DOHH2 (cell line): ENCODE results near the gene AOC1.
"Not testable (repeated sequence)": the region's sequence is repeated elsewhere in the genome, so short reads cannot be mapped to it uniquely, and the experiment has no call there.

Experiments
- EZH2phosphoT487 ChIP-seq: fragments of 200-600 bp; sonication (generic); IDR thresholded peaks from 2 replicates; pipeline ENCODE4 v1.6.1; 2017; ENCODE audit warnings: borderline replicate concordance, mild to moderate bottlenecking, antibody characterized with exemption, low read length, moderate library complexity, mixed read lengths
- TF ChIP-seq, protein P1 (sequence below): fragments of 200-600 bp; sonication (generic); IDR thresholded peaks from one replicate; pipeline ENCODE4 v1.5.1; 2014; ENCODE audit warnings: antibody characterized with exemption, mild to moderate bottlenecking, low read depth, low read length; ENCODE audit not compliant: poor library complexity, severe bottlenecking

DNA sequence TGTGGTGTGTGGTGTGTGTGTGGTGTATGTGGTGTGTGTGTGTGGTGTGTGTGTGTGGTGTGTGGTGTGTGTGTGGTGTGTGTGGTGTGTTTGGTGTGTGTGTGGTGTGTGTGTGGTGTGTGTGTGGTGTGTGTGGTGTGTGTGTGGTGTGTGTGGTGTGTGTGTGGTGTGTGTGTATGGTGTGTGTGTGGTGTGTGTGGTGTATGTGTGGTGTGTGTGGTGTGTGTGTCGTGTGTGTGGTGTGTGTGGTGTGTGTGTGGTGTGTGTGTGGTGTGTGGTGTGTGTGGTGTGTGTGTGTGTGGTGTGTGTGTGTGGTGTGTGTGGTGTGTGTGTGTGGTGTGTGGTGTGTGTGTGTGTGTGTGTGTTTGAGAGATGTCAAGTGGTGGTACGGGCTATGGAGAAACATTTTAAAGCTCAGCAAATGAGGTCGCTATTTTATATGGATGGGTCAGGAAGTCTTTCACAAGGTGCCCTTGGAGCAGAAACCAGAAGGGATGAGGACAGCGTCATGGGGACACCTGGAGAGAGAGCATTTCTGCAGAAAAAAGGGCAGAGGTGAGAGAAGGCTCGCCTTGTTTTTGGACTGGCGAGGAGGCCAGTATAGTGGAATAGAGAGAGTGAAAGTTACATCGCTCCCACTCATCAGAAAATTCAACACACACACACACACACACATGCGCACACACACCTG lies 58.1 kb downstream of the AOC1 start:
- TF ChIP-seq, protein P1, sequence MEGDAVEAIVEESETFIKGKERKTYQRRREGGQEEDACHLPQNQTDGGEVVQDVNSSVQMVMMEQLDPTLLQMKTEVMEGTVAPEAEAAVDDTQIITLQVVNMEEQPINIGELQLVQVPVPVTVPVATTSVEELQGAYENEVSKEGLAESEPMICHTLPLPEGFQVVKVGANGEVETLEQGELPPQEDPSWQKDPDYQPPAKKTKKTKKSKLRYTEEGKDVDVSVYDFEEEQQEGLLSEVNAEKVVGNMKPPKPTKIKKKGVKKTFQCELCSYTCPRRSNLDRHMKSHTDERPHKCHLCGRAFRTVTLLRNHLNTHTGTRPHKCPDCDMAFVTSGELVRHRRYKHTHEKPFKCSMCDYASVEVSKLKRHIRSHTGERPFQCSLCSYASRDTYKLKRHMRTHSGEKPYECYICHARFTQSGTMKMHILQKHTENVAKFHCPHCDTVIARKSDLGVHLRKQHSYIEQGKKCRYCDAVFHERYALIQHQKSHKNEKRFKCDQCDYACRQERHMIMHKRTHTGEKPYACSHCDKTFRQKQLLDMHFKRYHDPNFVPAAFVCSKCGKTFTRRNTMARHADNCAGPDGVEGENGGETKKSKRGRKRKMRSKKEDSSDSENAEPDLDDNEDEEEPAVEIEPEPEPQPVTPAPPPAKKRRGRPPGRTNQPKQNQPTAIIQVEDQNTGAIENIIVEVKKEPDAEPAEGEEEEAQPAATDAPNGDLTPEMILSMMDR: not testable (repeated sequence)
- TF ChIP-seq EZH2phosphoT487: not testable (repeated sequence)
